WTC11 (cell line): ENCODE data around the gene FSHR. TPM values are rescaled to one million over a fixed set of nuclear protein-coding genes. Genes with fewer than 3 reads are reported as not detected.

Experiments used
- ATAC-seq: fragments of 200-7000 bp; cut with Tn5 transposase; 2 replicates; pipeline ENCODE4 v1.10.0; 2021; ENCODE audit warnings: mild to moderate bottlenecking, moderate library complexity
- CTCF ChIA-PET: fragments of 300-600 bp; sonication (Branson Sonifier 250); formaldehyde crosslinking; loops from one replicate; lab custom pipeline; 2021; ENCODE audit warnings: antibody characterized with exemption; lab: Charles Lee
- POLR2A ChIA-PET: fragments of 350-600 bp; sonication (Branson Sonifier 250); formaldehyde crosslinking; loops from one replicate; lab custom pipeline; 2021; ENCODE audit warnings: antibody characterized with exemption; lab: Charles Lee
- DNase-seq: peaks from one replicate; pipeline ENCODE4 v3.0.0; 2021; ENCODE audit warnings: low spot score
- H3K27ac Mint-ChIP-seq: 2 replicates; pipeline ENCODE4 v1.8.0; 2021; ENCODE audit warnings: mixed read lengths
- H3K27me3 Mint-ChIP-seq: 2 replicates; pipeline ENCODE4 v1.8.0; 2021; ENCODE audit warnings: low read depth, mild to moderate bottlenecking, moderate library complexity, mixed read lengths
- H3K36me3 Mint-ChIP-seq: 2 replicates; pipeline ENCODE4 v1.8.0; 2021; ENCODE audit warnings: mixed read lengths
- H3K4me1 Mint-ChIP-seq: 2 replicates; pipeline ENCODE4 v1.8.0; 2022; ENCODE audit warnings: mixed read lengths
- H3K4me3 Mint-ChIP-seq: 2 replicates; pipeline ENCODE4 v1.8.0; 2021; ENCODE audit warnings: mild to moderate bottlenecking, moderate library complexity, mixed read lengths
- H3K9me3 Mint-ChIP-seq: 2 replicates; pipeline ENCODE4 v1.8.0; 2021; ENCODE audit warnings: mixed read lengths
- ARID4B ChIP-seq: sonication (generic); formaldehyde crosslinking; IDR thresholded peaks from 2 replicates; pipeline ENCODE4 v1.8.0; 2023; ENCODE audit warnings: missing genetic modification reagents, mild to moderate bottlenecking, borderline replicate concordance
- ATF2 ChIP-seq: sonication (generic); formaldehyde crosslinking; IDR thresholded peaks from 2 replicates; pipeline ENCODE4 v1.8.1; 2022; ENCODE audit warnings: low read depth, missing genetic modification reagents, borderline replicate concordance
- ATF6 ChIP-seq: sonication (generic); formaldehyde crosslinking; IDR thresholded peaks from 2 replicates; pipeline ENCODE4 v1.8.1; 2023; ENCODE audit warnings: mild to moderate bottlenecking, missing genetic modification reagents
- CBFB ChIP-seq: sonication (generic); formaldehyde crosslinking; IDR thresholded peaks from 2 replicates; pipeline ENCODE4 v1.8.1; 2022; ENCODE audit warnings: mild to moderate bottlenecking, low read depth, missing genetic modification reagents
- CTCF ChIP-seq: fragments of 200-600 bp; IDR thresholded peaks from 2 replicates; pipeline ENCODE4 v1.8.0; 2022; ENCODE audit warnings: antibody characterized with exemption
- FOXP1 ChIP-seq: sonication (generic); formaldehyde crosslinking; IDR thresholded peaks from 2 replicates; pipeline ENCODE4 v1.8.0; 2022; ENCODE audit warnings: missing genetic modification reagents, mild to moderate bottlenecking, moderate library complexity, borderline replicate concordance
- FOXP4 ChIP-seq: sonication (generic); formaldehyde crosslinking; IDR thresholded peaks from 2 replicates; pipeline ENCODE4 v1.8.0; 2022; ENCODE audit warnings: mild to moderate bottlenecking, missing genetic modification reagents
- GABPB1 ChIP-seq: sonication (generic); formaldehyde crosslinking; IDR thresholded peaks from 2 replicates; pipeline ENCODE4 v1.8.1; 2023; ENCODE audit warnings: mild to moderate bottlenecking, missing genetic modification reagents
- HMGXB4 ChIP-seq: sonication (generic); formaldehyde crosslinking; IDR thresholded peaks from 2 replicates; pipeline ENCODE4 v1.8.1; 2023; ENCODE audit warnings: mild to moderate bottlenecking, moderate library complexity, missing genetic modification reagents
- IRF2 ChIP-seq: sonication (generic); formaldehyde crosslinking; IDR thresholded peaks from 2 replicates; pipeline ENCODE4 v1.8.0; 2022; ENCODE audit warnings: low read depth, missing genetic modification reagents, borderline replicate concordance
- MXD4 ChIP-seq: fragments of 250-450 bp; sonication (Bioruptor Pico); IDR thresholded peaks from 2 replicates; pipeline ENCODE4 v1.8.0; 2021; ENCODE audit warnings: mild to moderate bottlenecking, moderate library complexity, borderline replicate concordance
- MYBL2 ChIP-seq: sonication (generic); formaldehyde crosslinking; IDR thresholded peaks from 2 replicates; pipeline ENCODE4 v1.8.1; 2023; ENCODE audit warnings: mild to moderate bottlenecking, moderate library complexity, missing genetic modification reagents
- NR1H2 ChIP-seq: sonication (generic); formaldehyde crosslinking; IDR thresholded peaks from 2 replicates; pipeline ENCODE4 v1.9.0; 2021; ENCODE audit warnings: mild to moderate bottlenecking, moderate library complexity, missing genetic modification reagents
- SMAD3 ChIP-seq: sonication (generic); formaldehyde crosslinking; IDR thresholded peaks from 2 replicates; pipeline ENCODE4 v1.8.0; 2022; ENCODE audit warnings: missing genetic modification reagents, mild to moderate bottlenecking, borderline replicate concordance
- ZNF232 ChIP-seq: sonication (generic); formaldehyde crosslinking; IDR thresholded peaks from 2 replicates; pipeline ENCODE4 v1.8.0; 2022; ENCODE audit warnings: mild to moderate bottlenecking, missing genetic modification reagents
- total RNA-seq: library from RNA; stranded (reverse); gene quantifications from 3 replicates; pipeline ENCODE4 v1.2.3, GENCODE V29; 2021
- TF ChIP-seq, protein P1 (sequence below): sonication (generic); formaldehyde crosslinking; IDR thresholded peaks from 2 replicates; pipeline ENCODE4 v1.8.1; 2022; ENCODE audit warnings: low read depth, mild to moderate bottlenecking, moderate library complexity, missing genetic modification reagents, borderline replicate concordance
- TF ChIP-seq, protein P2 (sequence below): sonication (generic); formaldehyde crosslinking; conservative IDR thresholded peaks from 2 replicates; pipeline ENCODE4 v1.8.1; 2022; ENCODE audit warnings: mild to moderate bottlenecking, missing genetic modification reagents
- TF ChIP-seq, protein P3 (sequence below): fragments of 250-450 bp; sonication (Bioruptor Pico); IDR thresholded peaks from 2 replicates; pipeline ENCODE4 v1.8.0; 2021; ENCODE audit warnings: mild to moderate bottlenecking

FSHR gene
- total RNA-seq, 1 experiment from 2014 or later: not detected

DNA sequence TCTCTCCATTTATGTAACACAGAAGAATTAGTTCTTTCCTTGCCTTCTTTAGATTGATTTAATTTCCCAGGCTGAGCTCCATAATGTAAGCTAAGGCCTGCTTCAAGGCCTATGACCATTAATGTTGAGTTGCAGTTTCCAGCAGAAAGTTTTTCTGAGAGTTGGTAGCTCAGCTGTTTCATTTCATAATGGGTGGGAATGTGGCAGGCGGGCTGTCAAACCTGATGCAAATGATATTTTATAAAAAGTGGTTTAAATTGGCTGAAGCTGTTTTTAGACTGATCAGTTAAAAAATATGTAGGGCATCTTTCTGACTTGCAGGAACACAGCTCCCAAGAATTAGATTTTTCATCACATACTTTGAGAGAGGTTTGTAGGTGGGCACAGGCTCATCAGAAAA is 40.4 kb upstream of the FSHR start:
- Mint-ChIP-seq H3K4me1 (no peaks in the 10 kb centered on the region), H3K9me3 (no peaks in the 10 kb centered on the region), H3K4me3 (no peak overlapping the region), H3K27me3 (no peaks in the 10 kb centered on the region), H3K36me3 (no peaks in the 10 kb centered on the region), H3K27ac (no peak overlapping the region)
- ChIA-PET POLR2A (no interaction called here), CTCF (no interaction called here)
- DNase-seq: no peak
- no peak for ATAC-seq
- TF ChIP-seq FOXP1 (no peak), IRF2 (no peak), NR1H2 (CRISPR knock-in tag) (no peak), FOXP4 (CRISPR knock-in tag) (no peak), GABPB1 (CRISPR knock-in tag) (no peak), MXD4 (CRISPR knock-in tag) (no peak), ATF2 (CRISPR knock-in tag) (no peak), ZNF232 (CRISPR knock-in tag) (no peak), ARID4B (no peak), CBFB (no peak), CTCF (no peak), SMAD3 (CRISPR knock-in tag) (no peak), ATF6 (no peak), MYBL2 (CRISPR knock-in tag) (no peak), HMGXB4 (no peak)
- TF ChIP-seq, protein P1, sequence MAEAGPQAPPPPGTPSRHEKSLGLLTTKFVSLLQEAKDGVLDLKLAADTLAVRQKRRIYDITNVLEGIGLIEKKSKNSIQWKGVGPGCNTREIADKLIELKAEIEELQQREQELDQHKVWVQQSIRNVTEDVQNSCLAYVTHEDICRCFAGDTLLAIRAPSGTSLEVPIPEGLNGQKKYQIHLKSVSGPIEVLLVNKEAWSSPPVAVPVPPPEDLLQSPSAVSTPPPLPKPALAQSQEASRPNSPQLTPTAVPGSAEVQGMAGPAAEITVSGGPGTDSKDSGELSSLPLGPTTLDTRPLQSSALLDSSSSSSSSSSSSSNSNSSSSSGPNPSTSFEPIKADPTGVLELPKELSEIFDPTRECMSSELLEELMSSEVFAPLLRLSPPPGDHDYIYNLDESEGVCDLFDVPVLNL (CRISPR knock-in tag): no peak
- TF ChIP-seq, protein P2, sequence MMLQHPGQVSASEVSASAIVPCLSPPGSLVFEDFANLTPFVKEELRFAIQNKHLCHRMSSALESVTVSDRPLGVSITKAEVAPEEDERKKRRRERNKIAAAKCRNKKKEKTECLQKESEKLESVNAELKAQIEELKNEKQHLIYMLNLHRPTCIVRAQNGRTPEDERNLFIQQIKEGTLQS (CRISPR knock-in tag): no peak
- TF ChIP-seq, protein P3, sequence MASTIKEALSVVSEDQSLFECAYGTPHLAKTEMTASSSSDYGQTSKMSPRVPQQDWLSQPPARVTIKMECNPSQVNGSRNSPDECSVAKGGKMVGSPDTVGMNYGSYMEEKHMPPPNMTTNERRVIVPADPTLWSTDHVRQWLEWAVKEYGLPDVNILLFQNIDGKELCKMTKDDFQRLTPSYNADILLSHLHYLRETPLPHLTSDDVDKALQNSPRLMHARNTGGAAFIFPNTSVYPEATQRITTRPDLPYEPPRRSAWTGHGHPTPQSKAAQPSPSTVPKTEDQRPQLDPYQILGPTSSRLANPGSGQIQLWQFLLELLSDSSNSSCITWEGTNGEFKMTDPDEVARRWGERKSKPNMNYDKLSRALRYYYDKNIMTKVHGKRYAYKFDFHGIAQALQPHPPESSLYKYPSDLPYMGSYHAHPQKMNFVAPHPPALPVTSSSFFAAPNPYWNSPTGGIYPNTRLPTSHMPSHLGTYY (CRISPR knock-in tag): no peak
